Lower lobe of right lung (tissue), 2 donors: ENCODE data around the gene PCSK9. TPM values are rescaled to one million over a fixed set of nuclear protein-coding genes. Genes with fewer than 3 reads are reported as not detected.

Experiments used
- ATAC-seq, 2 donors: fragments of 200-7000 bp; cut with Tn5 transposase; one replicate each; pipeline ENCODE4 v1.9.1; 2020 to 2022; ENCODE audit warnings: mild to moderate bottlenecking in 2 of 2, moderate library complexity in 2 of 2
- DNase-seq: peaks from one replicate; pipeline ENCODE4 v3.0.0-alpha.2; 2020
- H3K27ac ChIP-seq: fragments of 200-600 bp; one replicate; pipeline ENCODE4 v1.8.0; 2022
- H3K27me3 ChIP-seq: fragments of 200-600 bp; one replicate; pipeline ENCODE4 v1.8.0; 2022; ENCODE audit warnings: low read depth
- H3K36me3 ChIP-seq: fragments of 200-600 bp; one replicate; pipeline ENCODE4 v1.8.0; 2022; ENCODE audit warnings: mild to moderate bottlenecking
- H3K4me1 ChIP-seq: fragments of 200-600 bp; one replicate; pipeline ENCODE4 v1.8.0; 2022
- H3K4me3 ChIP-seq: fragments of 200-600 bp; one replicate; pipeline ENCODE4 v1.8.0; 2022; ENCODE audit warnings: mild to moderate bottlenecking
- H3K9me3 ChIP-seq: fragments of 200-600 bp; one replicate; pipeline ENCODE4 v1.8.0; 2022
- intact Hi-C: fragments of 100-400 bp; cut with DNase I; formaldehyde crosslinking; loops from one replicate; pipeline ENCODE4 v1.11.0; 2022
- total RNA-seq: library from RNA; stranded (reverse); fragmentation: NEBNext Ultra II Directional; extraction: Animal tissue kit (Norgen Biotek cat#: 25700); gene quantifications from one replicate; pipeline ENCODE4 v1.2.1, GENCODE V29; 2021
- TF ChIP-seq, protein P1 (sequence below): fragments of 200-600 bp; IDR thresholded peaks from one replicate; pipeline ENCODE4 v1.8.0; 2022; ENCODE audit warnings: antibody characterized with exemption, mild to moderate bottlenecking
- donor health status: DM: no; HTN: yes; CAD: no; lungs with severe emphysema.

Gene PCSK9
- total RNA-seq, 1 donor from 2014 or later, result 25.7 TPM

DNA sequence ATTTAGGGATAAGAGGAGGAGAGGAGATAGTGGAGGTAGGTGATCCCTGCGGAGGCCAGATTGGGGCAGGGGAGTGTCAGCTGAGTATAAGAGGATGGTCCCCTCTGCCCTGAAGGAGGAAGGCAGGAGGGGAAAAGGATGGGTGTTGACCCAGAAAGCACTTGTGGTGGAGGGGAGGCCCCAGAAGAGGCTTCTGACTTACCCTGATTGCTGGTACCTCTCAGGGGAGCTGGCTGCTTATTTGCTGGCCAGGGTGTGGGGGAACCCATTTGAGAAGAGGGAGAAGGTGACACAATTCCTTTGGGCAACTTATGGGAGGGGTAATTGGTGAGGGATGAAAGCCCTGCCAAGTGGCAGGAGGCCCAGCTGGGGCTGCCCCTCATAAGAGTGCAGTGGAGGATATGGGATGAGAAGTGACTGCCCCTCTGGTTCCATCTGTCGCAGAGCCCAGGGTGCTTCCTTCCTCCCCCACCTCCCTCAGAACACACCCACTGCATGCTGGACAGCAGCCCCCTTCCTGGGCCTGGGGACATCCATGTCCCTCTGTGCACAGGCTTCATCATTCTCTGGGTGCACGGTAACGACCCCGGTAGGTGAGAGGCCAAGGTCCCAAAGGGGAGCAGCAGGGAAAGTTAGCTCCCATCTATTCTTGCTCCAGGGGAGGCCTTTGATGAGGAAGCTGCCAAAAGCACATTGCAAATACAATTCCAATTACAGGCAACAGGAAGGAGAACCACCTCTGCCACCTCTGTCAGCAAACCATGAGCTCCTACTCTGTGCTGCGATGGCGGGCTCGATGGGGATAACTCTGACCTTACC is 1.4 kb upstream of the PCSK9 start:
- Histone ChIP-seq H3K4me3 (no peak overlapping the region), H3K27me3 (peaks cover 42% of the 10 kb centered on the region), H3K36me3 (no peaks in the 10 kb centered on the region), H3K4me1 (peaks cover 7% of the 10 kb centered on the region), H3K27ac (no peak overlapping the region), H3K9me3 (no peaks in the 10 kb centered on the region)
- intact Hi-C loops, result no loop called here
- TF ChIP-seq, protein P1, sequence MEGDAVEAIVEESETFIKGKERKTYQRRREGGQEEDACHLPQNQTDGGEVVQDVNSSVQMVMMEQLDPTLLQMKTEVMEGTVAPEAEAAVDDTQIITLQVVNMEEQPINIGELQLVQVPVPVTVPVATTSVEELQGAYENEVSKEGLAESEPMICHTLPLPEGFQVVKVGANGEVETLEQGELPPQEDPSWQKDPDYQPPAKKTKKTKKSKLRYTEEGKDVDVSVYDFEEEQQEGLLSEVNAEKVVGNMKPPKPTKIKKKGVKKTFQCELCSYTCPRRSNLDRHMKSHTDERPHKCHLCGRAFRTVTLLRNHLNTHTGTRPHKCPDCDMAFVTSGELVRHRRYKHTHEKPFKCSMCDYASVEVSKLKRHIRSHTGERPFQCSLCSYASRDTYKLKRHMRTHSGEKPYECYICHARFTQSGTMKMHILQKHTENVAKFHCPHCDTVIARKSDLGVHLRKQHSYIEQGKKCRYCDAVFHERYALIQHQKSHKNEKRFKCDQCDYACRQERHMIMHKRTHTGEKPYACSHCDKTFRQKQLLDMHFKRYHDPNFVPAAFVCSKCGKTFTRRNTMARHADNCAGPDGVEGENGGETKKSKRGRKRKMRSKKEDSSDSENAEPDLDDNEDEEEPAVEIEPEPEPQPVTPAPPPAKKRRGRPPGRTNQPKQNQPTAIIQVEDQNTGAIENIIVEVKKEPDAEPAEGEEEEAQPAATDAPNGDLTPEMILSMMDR, result no peak
- no peak for DNase-seq
- no peak for ATAC-seq

DNA sequence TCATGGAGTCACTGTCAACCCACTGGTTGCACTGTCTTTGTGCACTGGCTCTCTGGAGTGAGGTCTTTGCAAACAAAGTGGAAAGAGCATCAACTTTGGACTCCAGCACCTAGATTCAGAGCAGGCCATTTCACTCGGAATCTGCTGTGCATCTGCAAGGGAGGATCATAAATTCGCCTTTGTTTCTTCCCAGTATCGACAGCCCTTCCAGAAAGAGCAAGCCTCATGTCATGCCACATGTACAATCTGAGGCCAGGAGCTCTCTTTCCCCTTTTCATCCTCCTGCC is 853 bp upstream of the PCSK9 start:
- H3K4me3 ChIP-seq, result no peak overlapping the region
- no peaks in the 10 kb centered on the region for H3K36me3 ChIP-seq
- ATAC-seq, result no peak
- H3K27ac ChIP-seq, result no peak overlapping the region
- DNase-seq, result no peak
- peaks cover 42% of the 10 kb centered on the region for H3K27me3 ChIP-seq
- no peaks in the 10 kb centered on the region for H3K9me3 ChIP-seq
- TF ChIP-seq, protein P1, result no peak
- H3K4me1 ChIP-seq, result peaks cover 7% of the 10 kb centered on the region
- intact Hi-C loops, result no loop called here

DNA sequence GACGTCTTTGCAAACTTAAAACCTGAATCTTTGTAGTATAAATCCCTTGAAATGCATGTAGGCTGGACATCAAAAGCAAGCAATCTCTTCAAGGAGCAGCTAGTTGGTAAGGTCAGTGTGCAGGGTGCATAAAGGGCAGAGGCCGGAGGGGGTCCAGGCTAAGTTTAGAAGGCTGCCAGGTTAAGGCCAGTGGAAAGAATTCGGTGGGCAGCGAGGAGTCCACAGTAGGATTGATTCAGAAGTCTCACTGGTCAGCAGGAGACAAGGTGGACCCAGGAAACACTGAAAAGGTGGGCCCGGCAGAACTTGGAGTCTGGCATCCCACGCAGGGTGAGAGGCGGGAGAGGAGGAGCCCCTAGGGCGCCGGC is 390 bp upstream of the PCSK9 start:
- no peaks in the 10 kb centered on the region for H3K9me3 ChIP-seq
- H3K4me3 ChIP-seq, result peak overlapping the region; percentile 52
- TF ChIP-seq, protein P1, result no peak
- no peak for DNase-seq
- H3K4me1 ChIP-seq, result peaks cover 7% of the 10 kb centered on the region
- no peak for ATAC-seq
- H3K27ac ChIP-seq, result peak overlapping the region; percentile 65
- intact Hi-C loops, result no loop called here
- peaks cover 42% of the 10 kb centered on the region for H3K27me3 ChIP-seq
- no peaks in the 10 kb centered on the region for H3K36me3 ChIP-seq

DNA sequence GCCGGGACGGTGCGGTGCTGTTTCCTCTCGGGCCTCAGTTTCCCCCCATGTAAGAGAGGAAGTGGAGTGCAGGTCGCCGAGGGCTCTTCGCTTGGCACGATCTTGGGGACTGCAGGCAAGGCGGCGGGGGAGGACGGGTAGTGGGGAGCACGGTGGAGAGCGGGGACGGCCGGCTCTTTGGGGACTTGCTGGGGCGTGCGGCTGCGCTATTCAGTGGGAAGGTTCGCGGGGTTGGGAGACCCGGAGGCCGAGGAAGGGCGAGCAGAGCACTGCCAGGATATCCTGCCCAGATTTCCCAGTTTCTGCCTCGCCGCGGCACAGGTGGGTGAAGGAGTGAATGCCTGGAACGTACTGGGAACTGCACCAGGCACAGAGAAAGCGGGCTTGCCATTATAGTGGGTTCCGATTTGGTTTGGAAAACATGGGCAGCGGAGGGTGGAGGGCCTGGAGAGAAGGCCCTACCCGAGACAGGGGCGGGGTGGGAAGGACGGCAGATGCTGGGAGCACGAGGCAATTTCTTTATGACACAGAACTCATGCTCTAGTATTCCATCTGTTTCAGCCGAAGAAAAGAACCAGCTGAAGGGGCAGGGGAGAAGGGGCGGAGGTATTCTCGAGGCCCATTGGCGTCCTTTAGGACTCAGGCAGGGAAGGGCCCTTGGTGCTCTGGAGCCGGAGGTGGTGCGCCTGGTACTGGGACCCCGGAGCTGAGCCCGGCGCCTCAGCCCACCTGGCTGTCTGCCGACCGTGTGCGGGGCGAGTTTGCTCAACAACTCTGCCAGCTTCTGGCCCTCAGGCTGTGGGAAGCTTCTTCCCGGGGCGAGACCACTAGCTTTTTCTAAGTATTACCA is 960 bp downstream of the PCSK9 start:
- no peak for DNase-seq
- intact Hi-C loops, result no loop called here
- peak overlapping the region; percentile 65 for H3K27ac ChIP-seq

DNA sequence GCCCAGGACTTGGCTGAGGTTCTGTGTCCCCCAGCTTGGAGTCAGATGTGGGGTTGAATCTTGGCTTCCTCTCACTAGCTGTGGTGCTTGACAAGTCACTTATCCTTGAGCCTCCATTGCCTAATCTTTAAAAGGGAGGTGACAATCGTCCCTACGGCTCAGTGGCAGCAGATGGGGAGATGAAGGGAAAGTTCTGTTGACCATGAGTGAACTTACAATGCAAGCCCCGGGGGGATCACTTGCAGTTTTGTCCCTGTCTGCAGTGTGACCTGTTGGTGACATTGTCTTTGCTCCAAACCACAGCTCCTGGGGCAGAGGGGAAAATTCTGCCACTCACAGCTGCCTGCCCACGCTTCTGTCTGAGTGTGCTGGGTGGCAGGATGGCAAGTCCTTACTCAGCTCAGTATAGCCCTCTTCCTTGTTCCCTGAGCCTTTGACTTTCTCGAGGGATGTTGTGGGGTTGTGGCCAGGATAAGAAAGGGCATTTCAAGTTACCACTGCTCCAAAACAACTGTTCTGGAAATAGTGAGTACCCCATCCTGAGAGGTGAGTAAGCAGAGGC is 1.7 kb downstream of the PCSK9 start:
- Histone ChIP-seq H3K27me3 (peaks cover 33% of the 10 kb centered on the region), H3K4me1 (peaks cover 7% of the 10 kb centered on the region), H3K36me3 (no peaks in the 10 kb centered on the region), H3K4me3 (peak overlapping the region; percentile 52), H3K27ac (no peak overlapping the region), H3K9me3 (no peaks in the 10 kb centered on the region)
- intact Hi-C loops, result no loop called here
- no peak for DNase-seq
- TF ChIP-seq, protein P1, result no peak
- ATAC-seq, result peak in 1 of 2 donors; percentile 42

More for the DNA sequence above, 960 bp downstream of the PCSK9 start:
- H3K27me3 ChIP-seq, result peaks cover 40% of the 10 kb centered on the region
- H3K4me1 ChIP-seq, result peaks cover 7% of the 10 kb centered on the region
- no peaks in the 10 kb centered on the region for H3K36me3 ChIP-seq
- ATAC-seq, result peak; percentile 55 to 58
- H3K9me3 ChIP-seq, result no peaks in the 10 kb centered on the region
- peak overlapping the region; percentile 52 for H3K4me3 ChIP-seq
- TF ChIP-seq, protein P1, result no peak
